ENCODE data around the gene OSBPL2. TPM values are rescaled to one million over a fixed set of nuclear protein-coding genes. Genes with fewer than 3 reads are reported as not detected.

The OSBPL2 gene
- total RNA-seq, 1 donor from 2014 or later, result 28.4 TPM

DNA sequence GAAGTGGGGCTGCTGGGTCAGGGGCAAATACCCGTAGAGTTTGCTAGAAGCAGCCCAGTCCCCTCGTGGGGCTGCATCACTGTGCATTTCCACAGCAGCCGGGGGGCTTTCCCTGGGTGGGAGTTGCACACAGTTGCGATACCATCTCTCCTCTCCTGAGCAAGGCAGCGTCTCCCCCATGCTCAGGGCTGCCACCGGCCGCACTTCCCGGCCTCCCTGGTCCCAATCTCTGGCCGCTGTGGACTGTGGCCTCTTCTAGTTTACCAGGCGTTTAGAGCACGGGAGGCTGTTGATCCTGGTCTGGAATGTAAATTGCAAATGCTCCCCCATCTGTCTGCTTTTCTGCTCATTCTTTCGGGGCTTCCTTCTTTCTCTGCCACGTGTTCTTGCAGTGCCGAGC lies 31.1 kb downstream of the OSBPL2 start:
- H3F3A ChIP-seq (ENCODE audit: low read depth), result no peaks in the 10 kb centered on the region
- Mint-ChIP-seq H3K36me3 (peaks cover 30% of the 10 kb centered on the region), H3K9me3 (peaks cover 5% of the 10 kb centered on the region), H3K4me1 (no peaks in the 10 kb centered on the region), H3K27ac (no peak overlapping the region), H3K27me3 (ENCODE audit: insufficient read depth, low read depth) (no peaks in the 10 kb centered on the region), H3K4me3 (no peak overlapping the region)
- no peak for TF ChIP-seq EZH2phosphoT487 (IDR thresholded peaks at IDR 0.05)
- TF ChIP-seq, protein P1, sequence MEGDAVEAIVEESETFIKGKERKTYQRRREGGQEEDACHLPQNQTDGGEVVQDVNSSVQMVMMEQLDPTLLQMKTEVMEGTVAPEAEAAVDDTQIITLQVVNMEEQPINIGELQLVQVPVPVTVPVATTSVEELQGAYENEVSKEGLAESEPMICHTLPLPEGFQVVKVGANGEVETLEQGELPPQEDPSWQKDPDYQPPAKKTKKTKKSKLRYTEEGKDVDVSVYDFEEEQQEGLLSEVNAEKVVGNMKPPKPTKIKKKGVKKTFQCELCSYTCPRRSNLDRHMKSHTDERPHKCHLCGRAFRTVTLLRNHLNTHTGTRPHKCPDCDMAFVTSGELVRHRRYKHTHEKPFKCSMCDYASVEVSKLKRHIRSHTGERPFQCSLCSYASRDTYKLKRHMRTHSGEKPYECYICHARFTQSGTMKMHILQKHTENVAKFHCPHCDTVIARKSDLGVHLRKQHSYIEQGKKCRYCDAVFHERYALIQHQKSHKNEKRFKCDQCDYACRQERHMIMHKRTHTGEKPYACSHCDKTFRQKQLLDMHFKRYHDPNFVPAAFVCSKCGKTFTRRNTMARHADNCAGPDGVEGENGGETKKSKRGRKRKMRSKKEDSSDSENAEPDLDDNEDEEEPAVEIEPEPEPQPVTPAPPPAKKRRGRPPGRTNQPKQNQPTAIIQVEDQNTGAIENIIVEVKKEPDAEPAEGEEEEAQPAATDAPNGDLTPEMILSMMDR (IDR thresholded peaks at IDR 0.05), result no peak
- no peak for TF ChIP-seq EZH2 (IDR thresholded peaks at IDR 0.05)
- no peak overlapping the region for H3K4me3 ChIP-seq
- no peaks in the 10 kb centered on the region for H3K9me3 ChIP-seq (ENCODE audit: low read depth)
- H3K9ac ChIP-seq, result no peak overlapping the region
- no peaks in the 10 kb centered on the region for H3K79me2 ChIP-seq (ENCODE audit: low read depth)
- H3K36me3 ChIP-seq, result peaks cover 6% of the 10 kb centered on the region
- H4K20me1 ChIP-seq (ENCODE audit: low read depth), result peaks cover 5% of the 10 kb centered on the region
- H3K27ac ChIP-seq, result no peak overlapping the region
- no peaks in the 10 kb centered on the region for H3K27me3 ChIP-seq
- DNase-seq (ENCODE audit: low spot score), result no peak
- H3K4me1 ChIP-seq, result no peaks in the 10 kb centered on the region
- H2AFZ ChIP-seq (replicated peaks), result no peak overlapping the region
- H3K4me2 ChIP-seq, result no peak overlapping the region

DNA sequence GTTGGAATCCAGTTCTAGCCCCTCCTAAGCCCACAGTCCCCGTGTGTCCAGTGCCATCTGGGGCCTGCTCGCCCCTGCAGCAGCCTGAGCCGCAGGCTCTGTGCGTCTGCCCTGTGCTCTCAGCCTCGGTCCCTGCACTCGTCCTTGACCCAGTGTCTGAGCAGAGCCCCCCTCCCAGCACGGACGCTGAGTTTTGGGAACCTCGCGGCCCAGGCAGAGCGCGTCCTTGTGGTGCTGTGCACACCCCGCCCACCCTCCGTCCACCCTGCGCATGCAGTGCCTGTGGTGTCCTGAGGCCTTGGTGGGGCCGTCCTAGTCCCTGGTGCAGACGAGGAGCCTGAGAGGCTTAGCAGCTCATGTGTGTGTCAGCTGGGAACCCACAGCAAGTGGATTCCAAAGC lies 31.6 kb downstream of the OSBPL2 start:
- H2AFZ ChIP-seq (replicated peaks), result no peak overlapping the region
- peaks cover 5% of the 10 kb centered on the region for H4K20me1 ChIP-seq (ENCODE audit: low read depth)
- H3K27ac ChIP-seq, result no peak overlapping the region
- Mint-ChIP-seq H3K36me3 (peaks cover 26% of the 10 kb centered on the region), H3K9me3 (peaks cover 5% of the 10 kb centered on the region), H3K4me1 (no peaks in the 10 kb centered on the region), H3K27me3 (ENCODE audit: insufficient read depth, low read depth) (no peaks in the 10 kb centered on the region), H3K27ac (no peak overlapping the region), H3K4me3 (no peak overlapping the region)
- no peak overlapping the region for H3K9ac ChIP-seq
- no peaks in the 10 kb centered on the region for H3K27me3 ChIP-seq
- TF ChIP-seq EZH2phosphoT487 (IDR thresholded peaks at IDR 0.05), result no peak
- TF ChIP-seq, protein P1 (IDR thresholded peaks at IDR 0.05), result no peak
- TF ChIP-seq EZH2 (IDR thresholded peaks at IDR 0.05), result no peak
- H3K4me1 ChIP-seq, result no peaks in the 10 kb centered on the region
- H3K4me2 ChIP-seq, result no peak overlapping the region
- H3F3A ChIP-seq (ENCODE audit: low read depth), result no peaks in the 10 kb centered on the region
- H3K79me2 ChIP-seq (ENCODE audit: low read depth), result no peaks in the 10 kb centered on the region
- H3K4me3 ChIP-seq, result no peak overlapping the region
- H3K9me3 ChIP-seq (ENCODE audit: low read depth), result no peaks in the 10 kb centered on the region
- no peak for DNase-seq (ENCODE audit: low spot score)
- H3K36me3 ChIP-seq, result peaks cover under 1% of the 10 kb centered on the region

DNA sequence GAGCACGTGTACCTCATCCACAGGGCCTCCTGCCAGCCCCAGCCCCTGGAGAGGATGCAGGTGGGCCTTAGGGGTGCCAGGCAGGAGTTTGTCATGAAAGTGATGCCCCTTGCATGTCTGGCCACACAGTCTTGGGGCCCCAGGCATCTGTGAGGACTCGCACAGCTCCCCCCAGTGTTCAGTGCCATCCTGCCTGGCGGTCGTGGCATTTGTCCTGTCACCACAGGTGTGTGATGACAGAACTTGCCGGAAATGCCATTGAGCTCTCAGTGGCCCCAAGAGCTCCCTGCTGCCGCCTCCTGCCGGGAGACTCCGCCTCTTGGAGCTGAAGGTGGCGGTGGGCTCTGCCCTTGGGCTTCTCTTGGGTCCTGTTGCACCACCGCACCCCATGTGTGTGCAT lies 33.9 kb downstream of the OSBPL2 start:
- Histone ChIP-seq H3K27ac (no peak overlapping the region), H3K79me2 (ENCODE audit: low read depth) (no peaks in the 10 kb centered on the region), H3K9me3 (ENCODE audit: low read depth) (no peaks in the 10 kb centered on the region), H3K4me3 (no peak overlapping the region), H3K9ac (no peak overlapping the region), H3F3A (ENCODE audit: low read depth) (no peaks in the 10 kb centered on the region), H2AFZ (replicated peaks) (no peak overlapping the region), H3K36me3 (no peaks in the 10 kb centered on the region), H3K4me2 (no peak overlapping the region), H3K4me1 (no peaks in the 10 kb centered on the region), H3K27me3 (no peaks in the 10 kb centered on the region), H4K20me1 (ENCODE audit: low read depth) (peaks cover 5% of the 10 kb centered on the region)
- H3K4me1 Mint-ChIP-seq, result no peaks in the 10 kb centered on the region
- no peaks in the 10 kb centered on the region for H3K27me3 Mint-ChIP-seq (ENCODE audit: insufficient read depth, low read depth)
- H3K4me3 Mint-ChIP-seq, result peak overlapping the region; percentile 50
- no peak overlapping the region for H3K27ac Mint-ChIP-seq
- H3K9me3 Mint-ChIP-seq, result no peaks in the 10 kb centered on the region
- H3K36me3 Mint-ChIP-seq, result peaks cover 14% of the 10 kb centered on the region
- TF ChIP-seq EZH2 (IDR thresholded peaks at IDR 0.05) (no peak), EZH2phosphoT487 (IDR thresholded peaks at IDR 0.05) (no peak)
- TF ChIP-seq, protein P1 (IDR thresholded peaks at IDR 0.05), result no peak
- DNase-seq (ENCODE audit: low spot score), result peak; percentile 10

Measured in neural progenitor cell (in vitro differentiated cells).